NB4 (cell line): ENCODE measurements around the gene AMELX.

ENCODE experiments used
- MYC ChIP-seq: IDR thresholded peaks from 2 replicates; pipeline ENCODE4 v1.6.1; 2011; ENCODE audit warnings: low read depth, low read length
- POLR2A ChIP-seq: IDR thresholded peaks from 2 replicates; pipeline ENCODE4 v1.6.1; 2011; ENCODE audit warnings: mild to moderate bottlenecking; ENCODE audit not compliant: insufficient read length; ENCODE audit errors: extremely low read depth
- TF ChIP-seq, protein P1 (sequence below): IDR thresholded peaks from one replicate; pipeline ENCODE4 v1.5.1; 2012; ENCODE audit warnings: low read depth, low read length
- TF ChIP-seq, protein P2 (sequence below): IDR thresholded peaks from 2 replicates; pipeline ENCODE4 v1.6.1; 2011; ENCODE audit warnings: low read depth, low read length

DNA sequence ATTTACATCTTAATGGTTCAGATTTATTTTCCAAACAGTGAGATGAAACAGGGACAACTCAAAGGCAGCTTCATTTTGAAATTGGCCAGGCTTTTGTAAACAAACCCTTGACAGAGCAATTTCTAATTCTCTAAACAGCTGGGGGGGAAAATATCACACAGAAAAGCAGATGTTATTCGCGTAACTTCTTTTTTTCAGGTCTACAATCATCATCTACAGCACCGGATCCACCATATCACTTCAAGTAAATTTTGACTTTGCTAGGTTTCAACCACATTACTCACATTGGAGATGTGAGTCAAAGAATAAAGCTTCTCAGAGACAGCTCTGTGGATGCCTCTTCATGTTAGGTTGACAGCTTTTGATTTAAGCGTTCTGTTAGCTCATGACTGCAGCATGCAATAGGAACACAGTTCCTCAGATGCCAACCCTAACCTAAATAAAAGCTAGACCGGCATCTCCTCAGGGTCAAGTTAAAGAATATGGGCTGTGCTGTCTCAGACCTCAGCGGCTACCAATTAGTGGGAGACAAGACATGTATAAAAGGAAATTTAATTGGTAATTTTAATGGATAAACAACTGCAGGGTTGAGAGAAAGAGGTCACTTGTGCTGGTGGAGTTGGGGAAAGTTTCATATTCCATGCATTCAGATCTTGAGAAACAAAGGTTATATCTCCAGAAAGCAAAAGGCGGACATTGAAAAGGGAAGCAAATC is 26.8 kb downstream of the AMELX start:
- TF ChIP-seq POLR2A (no peak), MYC (no peak)
- TF ChIP-seq, protein P1, sequence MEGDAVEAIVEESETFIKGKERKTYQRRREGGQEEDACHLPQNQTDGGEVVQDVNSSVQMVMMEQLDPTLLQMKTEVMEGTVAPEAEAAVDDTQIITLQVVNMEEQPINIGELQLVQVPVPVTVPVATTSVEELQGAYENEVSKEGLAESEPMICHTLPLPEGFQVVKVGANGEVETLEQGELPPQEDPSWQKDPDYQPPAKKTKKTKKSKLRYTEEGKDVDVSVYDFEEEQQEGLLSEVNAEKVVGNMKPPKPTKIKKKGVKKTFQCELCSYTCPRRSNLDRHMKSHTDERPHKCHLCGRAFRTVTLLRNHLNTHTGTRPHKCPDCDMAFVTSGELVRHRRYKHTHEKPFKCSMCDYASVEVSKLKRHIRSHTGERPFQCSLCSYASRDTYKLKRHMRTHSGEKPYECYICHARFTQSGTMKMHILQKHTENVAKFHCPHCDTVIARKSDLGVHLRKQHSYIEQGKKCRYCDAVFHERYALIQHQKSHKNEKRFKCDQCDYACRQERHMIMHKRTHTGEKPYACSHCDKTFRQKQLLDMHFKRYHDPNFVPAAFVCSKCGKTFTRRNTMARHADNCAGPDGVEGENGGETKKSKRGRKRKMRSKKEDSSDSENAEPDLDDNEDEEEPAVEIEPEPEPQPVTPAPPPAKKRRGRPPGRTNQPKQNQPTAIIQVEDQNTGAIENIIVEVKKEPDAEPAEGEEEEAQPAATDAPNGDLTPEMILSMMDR = no peak
- TF ChIP-seq, protein P2, sequence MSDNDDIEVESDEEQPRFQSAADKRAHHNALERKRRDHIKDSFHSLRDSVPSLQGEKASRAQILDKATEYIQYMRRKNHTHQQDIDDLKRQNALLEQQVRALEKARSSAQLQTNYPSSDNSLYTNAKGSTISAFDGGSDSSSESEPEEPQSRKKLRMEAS = no peak
